KOPT-K1 (cell line): Measurements from ENCODE around the gene TRPM4.

Experiments
- H3K27ac ChIP-seq: fragments of 200-600 bp; sonication (generic); 2 replicates; pipeline ENCODE4 v1.5.1; 2016; ENCODE audit warnings: antibody characterized with exemption, mild to moderate bottlenecking, low read depth, low read length; ENCODE audit not compliant: poor library complexity, severe bottlenecking
- H3K36me3 ChIP-seq: fragments of 200-600 bp; sonication (generic); 2 replicates; pipeline ENCODE4 v1.5.1; 2017; ENCODE audit warnings: antibody characterized with exemption, mild to moderate bottlenecking, low read length, moderate library complexity; ENCODE audit not compliant: insufficient read depth
- H3K9me3 ChIP-seq: fragments of 200-600 bp; sonication (generic); 2 replicates; pipeline ENCODE4 v1.5.1; 2017; ENCODE audit warnings: antibody characterized with exemption, low read length, mild to moderate bottlenecking; ENCODE audit not compliant: insufficient read depth, poor library complexity, severe bottlenecking

TRPM4 gene

GRCh38 chr19:49157445-49158224 lies at the start of gene TRPM4:
Gene TRPM4, plus strand, starts transcription at chr19:49157792. Its CDS starts 75 bp downstream, at chr19:49157867.
- Histone ChIP-seq H3K36me3 (no peaks in the 10 kb centered on the region), H3K27ac (no peak within 1 kb of the TSS), H3K9me3 (no peaks in the 10 kb centered on the region)

DNA sequence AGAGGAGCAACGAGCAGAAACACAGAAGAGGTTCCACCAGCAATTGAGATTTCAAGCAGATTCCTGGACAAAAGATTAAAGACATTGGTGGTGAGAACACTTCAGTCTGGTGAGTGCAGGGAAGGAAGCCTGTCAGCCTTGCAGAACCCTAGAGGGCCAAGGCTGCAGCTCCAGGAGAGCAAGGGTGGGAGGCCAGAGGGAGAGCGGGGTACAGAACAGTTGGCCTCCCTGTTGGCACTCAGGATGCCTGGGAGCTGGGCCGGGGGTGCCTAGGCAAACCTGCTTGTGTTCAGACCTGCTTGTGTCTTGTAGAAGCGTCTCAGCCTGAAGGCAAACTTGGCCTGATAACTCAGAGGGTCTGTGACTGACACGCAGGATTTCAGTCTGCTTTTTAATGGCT lies 48.5 kb upstream of the TRPM4 start:
- H3K36me3 ChIP-seq = peaks cover 61% of the 10 kb centered on the region
- no peak overlapping the region for H3K27ac ChIP-seq
- H3K9me3 ChIP-seq = no peaks in the 10 kb centered on the region

GRCh38 chr19:49109569-49110233 lies 47.9 kb upstream of the TRPM4 start:
- Histone ChIP-seq H3K9me3 (no peaks in the 10 kb centered on the region), H3K36me3 (peaks cover 55% of the 10 kb centered on the region), H3K27ac (no peak overlapping the region)

GRCh38 chr19:49110567-49110966 lies 47.0 kb upstream of the TRPM4 start:
- Histone ChIP-seq H3K27ac (no peak overlapping the region), H3K9me3 (no peaks in the 10 kb centered on the region), H3K36me3 (peaks cover 46% of the 10 kb centered on the region)

GRCh38 chr19:49111218-49111998 lies 46.2 kb upstream of the TRPM4 start:
- Histone ChIP-seq H3K27ac (no peak overlapping the region), H3K9me3 (no peaks in the 10 kb centered on the region), H3K36me3 (peaks cover 38% of the 10 kb centered on the region)

- no peaks in the 10 kb centered on the region for H3K9me3 ChIP-seq
- H3K27ac ChIP-seq = peak within 1 kb of the TSS; percentile 44
- peaks cover 12% of the 10 kb centered on the region for H3K36me3 ChIP-seq
These were observed 43.6 kb upstream of the TRPM4 start, which contains the start of gene LIN7B for GRCh38 chr19:49113762-49114629. Gene LIN7B, plus strand, starts transcription at chr19:49114370. Its CDS starts 35 bp downstream, at chr19:49114405.

- Histone ChIP-seq H3K9me3 (no peaks in the 10 kb centered on the region), H3K36me3 (peaks cover 4% of the 10 kb centered on the region), H3K27ac (peak overlapping the region; percentile 34)
These were observed 42.8 kb upstream of the TRPM4 start for GRCh38 chr19:49114630-49115363.

DNA sequence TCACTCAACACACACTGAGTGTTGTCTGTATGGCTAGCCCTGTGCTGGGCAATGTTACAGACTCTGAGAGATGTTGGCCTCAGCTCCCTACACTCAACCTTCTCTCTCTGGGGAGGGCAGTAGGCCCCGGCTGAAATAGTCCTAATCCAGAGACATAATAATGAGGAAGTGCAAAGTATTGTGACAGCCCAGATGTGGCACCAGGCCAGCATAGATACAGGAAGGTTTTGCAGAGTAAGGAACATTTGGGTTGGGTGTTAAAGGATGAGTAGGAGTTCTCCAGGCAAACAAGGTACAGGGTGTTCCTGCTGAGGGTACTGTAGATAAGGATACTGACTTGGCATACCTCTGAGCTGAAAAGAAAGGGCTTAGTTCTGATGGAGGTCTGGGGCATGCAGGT lies 41.0 kb upstream of the TRPM4 start:
- H3K9me3 ChIP-seq = no peaks in the 10 kb centered on the region
- H3K36me3 ChIP-seq = no peaks in the 10 kb centered on the region
- H3K27ac ChIP-seq = no peak overlapping the region

DNA sequence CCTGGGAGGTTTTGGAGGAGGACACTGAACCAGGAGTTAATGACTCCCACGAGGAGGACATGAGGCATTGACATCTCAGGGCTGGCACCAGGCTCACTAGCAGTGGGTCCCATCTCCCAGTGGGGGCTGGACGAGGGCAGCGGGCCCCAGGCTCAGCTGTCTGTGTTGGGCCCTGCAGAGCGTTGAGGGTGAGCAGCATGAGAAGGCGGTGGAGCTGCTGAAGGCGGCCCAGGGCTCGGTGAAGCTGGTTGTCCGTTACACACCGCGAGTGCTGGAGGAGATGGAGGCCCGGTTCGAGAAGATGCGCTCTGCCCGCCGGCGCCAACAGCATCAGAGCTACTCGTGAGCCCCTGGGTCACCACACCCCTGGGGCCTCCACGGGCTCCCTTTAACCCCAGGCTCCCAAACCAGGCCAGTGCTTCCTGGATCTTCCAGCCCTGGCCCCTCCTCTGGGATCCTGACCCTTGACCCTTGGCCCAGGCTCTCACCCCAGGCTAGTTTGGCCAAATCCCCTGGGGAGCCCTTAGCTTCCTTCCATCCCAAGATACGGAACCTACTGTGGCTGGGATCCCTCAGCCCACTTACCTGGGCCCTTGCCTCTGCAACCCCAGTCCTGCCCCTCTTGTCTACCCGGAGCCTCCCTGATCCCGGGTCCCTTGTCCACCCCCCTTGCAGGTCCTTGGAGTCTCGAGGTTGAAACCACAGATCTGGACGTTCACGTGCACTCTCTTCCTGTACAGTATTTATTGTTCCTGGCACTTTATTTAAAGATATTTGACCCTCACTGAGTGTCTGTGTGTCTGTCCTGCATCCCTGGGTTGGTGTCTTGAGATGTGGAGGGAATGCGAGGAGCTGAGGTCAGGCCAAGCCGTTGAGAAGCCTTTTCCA lies 39.7 kb upstream of the TRPM4 start:
- peak overlapping the region; percentile 71 for H3K27ac ChIP-seq

DNA sequence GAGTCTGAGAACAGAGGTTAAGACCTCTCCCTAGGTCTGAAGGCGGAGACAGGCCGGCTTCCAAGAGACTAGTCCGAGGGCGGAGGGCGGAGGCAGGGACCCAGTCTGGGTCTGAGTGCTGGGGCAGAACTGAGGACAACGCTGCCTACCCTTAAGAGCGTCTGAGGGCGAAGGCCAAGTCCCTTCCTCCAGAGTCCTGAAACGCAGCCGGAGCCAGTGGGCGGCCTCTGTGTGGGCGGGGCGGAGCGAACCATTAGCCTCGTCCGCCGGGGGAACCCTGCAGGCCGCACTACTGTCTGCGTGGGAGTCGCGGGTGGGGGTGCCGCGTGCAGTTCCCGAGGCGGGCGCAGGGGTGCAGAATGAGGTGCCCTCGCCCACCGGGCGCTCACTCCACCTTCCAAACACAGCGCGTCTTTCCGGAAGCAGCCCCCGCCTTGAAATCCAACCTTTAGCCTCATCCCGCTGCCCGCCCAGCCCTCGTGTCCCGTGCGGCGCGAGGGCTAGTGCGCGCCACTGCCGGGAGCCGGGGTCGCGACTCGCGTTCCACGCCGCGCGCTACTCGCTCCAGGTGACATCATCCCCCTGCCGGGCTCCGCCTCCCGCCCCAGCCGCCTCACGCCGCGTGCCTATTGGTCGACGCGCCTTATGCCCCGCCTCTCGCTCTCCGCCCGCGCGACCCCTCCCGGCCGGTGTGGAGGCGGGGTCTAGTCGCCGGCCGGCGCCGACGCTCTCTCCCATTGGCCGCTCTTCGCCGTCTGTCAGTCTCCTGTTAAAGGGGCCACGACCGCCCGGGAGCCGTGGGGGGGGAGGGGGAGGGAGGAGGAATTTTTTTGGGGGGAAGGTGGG lies 38.8 kb upstream of the TRPM4 start, which contains the start of gene C19orf73:
TSS of gene C19orf73 (minus strand) at position 579 of the 846 bp plus-strand sequence. CDS start at position 458, 121 bp downstream.
- H3K27ac ChIP-seq = peak within 1 kb of the TSS; percentile 71
- H3K36me3 ChIP-seq = no peaks in the 10 kb centered on the region
- no peaks in the 10 kb centered on the region for H3K9me3 ChIP-seq

More for the DNA sequence above, 39.7 kb upstream of the TRPM4 start:
- Histone ChIP-seq H3K9me3 (no peaks in the 10 kb centered on the region), H3K36me3 (no peaks in the 10 kb centered on the region)

DNA sequence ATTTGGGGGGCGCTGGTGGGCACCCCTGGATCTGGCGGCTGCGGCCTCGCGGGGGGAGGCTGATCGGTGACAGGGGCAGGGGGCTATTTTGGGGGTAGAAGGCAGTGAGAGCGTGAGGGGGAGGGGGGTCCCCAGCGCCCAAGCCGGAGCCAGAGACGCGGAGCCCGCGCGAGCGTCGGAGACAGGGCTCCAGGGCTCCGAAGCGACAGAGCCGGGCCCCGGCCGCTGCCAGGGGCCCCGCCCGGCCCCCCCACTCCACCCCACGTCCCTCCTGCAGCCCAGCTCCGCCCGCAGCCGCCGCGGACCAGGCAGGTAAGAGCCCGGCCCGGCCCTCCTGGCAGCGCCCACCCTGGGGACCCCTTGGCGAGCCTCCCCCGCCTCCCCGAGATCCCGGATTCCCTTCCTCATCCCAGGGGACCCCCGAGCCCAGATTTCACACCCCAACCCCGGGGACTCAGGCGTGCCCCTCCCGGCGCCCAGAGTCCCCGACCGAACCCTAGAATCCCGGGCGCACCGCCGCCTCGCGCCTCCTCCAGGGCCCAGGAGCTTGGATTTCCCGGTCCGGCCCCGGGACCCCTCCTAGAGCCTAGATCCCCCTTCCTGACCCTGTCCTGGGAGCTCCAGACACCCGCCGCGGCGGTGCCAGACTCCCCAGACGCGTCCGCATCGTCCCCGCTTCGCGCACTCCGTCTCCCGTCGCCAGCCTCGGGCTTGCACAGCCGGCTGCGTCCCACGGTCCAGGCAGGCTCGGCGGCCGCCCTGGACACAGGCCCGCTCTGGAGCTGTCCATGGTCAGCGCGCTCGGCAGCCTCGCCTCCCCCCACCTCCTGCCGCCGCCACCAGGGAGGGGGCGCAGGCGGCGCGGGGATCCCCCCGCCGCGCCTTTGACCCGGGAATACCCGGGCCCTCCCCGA lies 37.9 kb upstream of the TRPM4 start, which contains the start of gene PPFIA3:
TSS of gene PPFIA3 (plus strand) at position 134 of the 914 bp plus-strand sequence. CDS start 8,330 bp downstream, outside the sequence.
- no peaks in the 10 kb centered on the region for H3K9me3 ChIP-seq
- no peaks in the 10 kb centered on the region for H3K36me3 ChIP-seq
- H3K27ac ChIP-seq = peak within 1 kb of the TSS; percentile 71
